Left ventricle myocardium inferior (tissue), 1 donor: ENCODE measurements around the gene PVRIG. TPM values are rescaled to one million over a fixed set of nuclear protein-coding genes. Genes with fewer than 3 reads are reported as not detected.
"Not testable (repeated sequence)": the region's sequence is repeated elsewhere in the genome, so short reads cannot be mapped to it uniquely, and the experiment has no call there.

Experiments used
- DNase-seq: peaks from one replicate; pipeline ENCODE4 v3.0.0-alpha.2; 2020
- H3K27ac ChIP-seq: fragments of 200-600 bp; replicated peaks from 2 replicates; pipeline ENCODE4 v1.8.0; 2021
- H3K27me3 ChIP-seq: fragments of 200-600 bp; 2 replicates; pipeline ENCODE4 v1.8.0; 2021; ENCODE audit warnings: low read depth
- H3K36me3 ChIP-seq: fragments of 200-600 bp; 2 replicates; pipeline ENCODE4 v1.8.0; 2021
- H3K4me1 ChIP-seq: fragments of 200-600 bp; 2 replicates; pipeline ENCODE4 v1.8.0; 2021
- H3K4me3 ChIP-seq: fragments of 200-600 bp; 2 replicates; pipeline ENCODE4 v1.8.0; 2021; ENCODE audit warnings: mild to moderate bottlenecking, moderate library complexity
- H3K9me3 ChIP-seq: fragments of 200-600 bp; replicated peaks from 2 replicates; pipeline ENCODE4 v1.8.0; 2021
- CTCF ChIP-seq: fragments of 200-600 bp; IDR thresholded peaks from 2 replicates; pipeline ENCODE4 v1.8.0; 2021; ENCODE audit warnings: antibody characterized with exemption, mild to moderate bottlenecking, borderline replicate concordance
- intact Hi-C: fragments of 100-400 bp; cut with micrococcal nuclease; formaldehyde crosslinking; loops from one replicate; pipeline ENCODE4 v1.11.0; 2022
- total RNA-seq: library from RNA; stranded (reverse); fragmentation: NEBNext Ultra II Directional; extraction: Animal tissue kit (Norgen Biotek cat#: 25700); gene quantifications from one replicate; pipeline ENCODE4 v1.2.1, GENCODE V29; 2021
- donor health status: DM: no; HTN: yes; CAD: no; lungs with severe emphysema.

The PVRIG gene
- total RNA-seq, 1 donor from 2014 or later = not detected

- H3K27ac ChIP-seq = peak overlapping the region; percentile 36
- DNase-seq = peak; percentile 50
- no peaks in the 10 kb centered on the region for H3K9me3 ChIP-seq
- intact Hi-C loops = loop anchor here (5.0 kb wide), 1 partner anchor 84 kb away; no protein-coding TSS in a partner anchor
- peaks cover 3% of the 10 kb centered on the region for H3K36me3 ChIP-seq
- no peak overlapping the region for H3K4me3 ChIP-seq
- no peaks in the 10 kb centered on the region for H3K27me3 ChIP-seq
- H3K4me1 ChIP-seq = peaks cover 10% of the 10 kb centered on the region
- TF ChIP-seq CTCF = no peak
These were observed 3.9 kb upstream of the PVRIG start for GRCh38 chr7:100215895-100216294.

- intact Hi-C loops = loop anchor here (5.0 kb wide), 1 partner anchor 86 kb away; no protein-coding TSS in a partner anchor
- Histone ChIP-seq H3K36me3 (peaks cover 20% of the 10 kb centered on the region), H3K4me1 (peaks cover 10% of the 10 kb centered on the region)
- H3K27ac ChIP-seq, H3K4me3 ChIP-seq, H3K27me3 ChIP-seq, H3K9me3 ChIP-seq: not testable (repeated sequence)
- TF ChIP-seq CTCF = peak; percentile 67
- DNase-seq = peak; percentile 87
These were observed 1.8 kb upstream of the PVRIG start for GRCh38 chr7:100217934-100218333.

GRCh38 chr7:100219271-100219737, 445 bp upstream of the PVRIG start:
- no peak overlapping the region for H3K27ac ChIP-seq
- no peak for DNase-seq
- no peaks in the 10 kb centered on the region for H3K27me3 ChIP-seq
- intact Hi-C loops = loop anchor here (5.0 kb wide), 1 partner anchor 87 kb away; no protein-coding TSS in a partner anchor
- H3K36me3 ChIP-seq = peaks cover 24% of the 10 kb centered on the region
- no peak overlapping the region for H3K4me3 ChIP-seq
- no peaks in the 10 kb centered on the region for H3K9me3 ChIP-seq
- TF ChIP-seq CTCF = no peak
- peaks cover 10% of the 10 kb centered on the region for H3K4me1 ChIP-seq

- Histone ChIP-seq H3K27ac (no peak overlapping the region), H3K4me3 (no peak overlapping the region)
These were observed 959 bp downstream of the PVRIG start for GRCh38 chr7:100220586-100221230.

GRCh38 chr7:100221231-100221718, 1.5 kb downstream of the PVRIG start:
- no peak for DNase-seq
- no peak for TF ChIP-seq CTCF
- Histone ChIP-seq H3K27ac (no peak overlapping the region), H3K4me3 (no peak overlapping the region), H3K36me3 (peaks cover 24% of the 10 kb centered on the region), H3K27me3 (no peaks in the 10 kb centered on the region), H3K4me1 (peaks cover under 1% of the 10 kb centered on the region), H3K9me3 (no peaks in the 10 kb centered on the region)
- intact Hi-C loops = no loop called here

More at GRCh38 chr7:100220586-100221230, 959 bp downstream of the PVRIG start:
- Histone ChIP-seq H3K27me3 (no peaks in the 10 kb centered on the region), H3K36me3 (peaks cover 24% of the 10 kb centered on the region), H3K9me3 (no peaks in the 10 kb centered on the region), H3K4me1 (peaks cover 7% of the 10 kb centered on the region)
- no peak for DNase-seq
- intact Hi-C loops = no loop called here
- TF ChIP-seq CTCF = no peak
